ENCODE results near the gene ZCCHC10.
"Not testable (repeated sequence)": the region's sequence is repeated elsewhere in the genome, so short reads cannot be mapped to it uniquely, and the experiment has no call there.

Gene ZCCHC10

DNA sequence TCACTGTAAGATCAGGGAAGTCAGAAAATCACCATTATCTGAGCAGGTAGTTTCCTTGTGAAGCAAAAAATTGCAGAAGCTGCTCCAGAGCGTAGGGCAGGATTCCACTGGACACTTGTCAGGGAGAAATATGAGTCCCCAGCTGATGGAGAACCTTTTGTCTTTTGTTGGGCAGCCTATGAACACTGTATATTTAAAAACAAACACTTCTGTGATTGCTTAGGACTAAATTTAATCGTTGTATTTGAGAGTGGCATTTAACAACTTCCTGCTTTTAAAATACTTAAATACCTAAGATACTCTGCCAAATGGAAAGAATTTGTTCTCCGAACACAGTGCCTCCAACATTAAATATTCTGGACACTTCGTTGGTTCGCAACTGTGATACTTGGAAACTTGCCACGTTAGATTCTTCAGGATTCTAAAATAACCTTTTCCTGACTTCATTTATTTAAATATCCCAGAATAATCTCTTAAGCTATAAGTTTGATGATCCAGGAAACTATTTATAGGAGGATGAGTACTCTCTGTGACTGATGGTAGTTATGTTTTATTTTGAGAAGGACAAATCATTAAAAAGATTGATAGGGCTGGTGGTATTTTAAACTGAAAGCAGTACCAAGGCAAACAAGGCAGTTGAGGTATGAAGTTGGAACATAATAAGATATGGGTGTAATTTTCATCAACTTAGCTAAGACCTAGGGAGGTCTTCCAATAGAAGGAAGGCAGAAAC is 22.8 kb upstream of the ZCCHC10 start:
- peaks cover 4% of the 10 kb centered on the region for H3K36me3 ChIP-seq
- no peaks in the 10 kb centered on the region for H3K27me3 ChIP-seq
- TF ChIP-seq CTCF (IDR thresholded peaks at IDR 0.05; ENCODE audit: low read depth, low read length) = no peak
- no peaks in the 10 kb centered on the region for H3K9me3 ChIP-seq
- no peaks in the 10 kb centered on the region for H3K4me1 ChIP-seq
- DNase-seq = no peak
- no peak overlapping the region for H3K4me3 ChIP-seq (ENCODE audit: low read depth, low read length)

- Histone ChIP-seq H3K4me1 (no peaks in the 10 kb centered on the region), H3K9me3 (no peaks in the 10 kb centered on the region), H3K27me3 (no peaks in the 10 kb centered on the region), H3K36me3 (peaks cover 4% of the 10 kb centered on the region), H3K4me3 (ENCODE audit: low read depth, low read length) (no peak overlapping the region)
- DNase-seq = no peak
- no peak for TF ChIP-seq CTCF (IDR thresholded peaks at IDR 0.05; ENCODE audit: low read depth, low read length)
Observed at GRCh38 chr5:133047404-133047803, 21.1 kb upstream of the ZCCHC10 start.

DNA sequence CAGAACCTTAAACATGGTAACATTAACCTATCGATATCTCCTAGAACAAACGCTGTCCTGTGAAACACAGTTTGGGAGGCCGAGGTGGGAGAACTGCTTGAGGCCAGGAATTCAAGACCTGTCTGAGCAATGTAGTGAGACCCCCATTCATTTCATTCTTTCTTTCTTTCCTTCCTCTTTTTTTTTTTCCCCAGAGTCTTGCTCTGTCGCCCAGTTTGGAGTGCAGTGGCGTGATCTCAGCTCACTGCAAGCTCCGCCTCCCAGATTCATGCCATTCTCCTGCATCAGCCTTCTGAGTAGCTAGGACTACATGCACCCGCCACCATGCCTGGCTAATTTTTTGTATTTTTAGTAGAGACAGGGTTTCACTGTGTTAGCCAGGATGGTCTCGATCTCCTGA is 20.2 kb upstream of the ZCCHC10 start:
- not testable (repeated sequence) for H3K9me3 ChIP-seq; H3K4me1 ChIP-seq; DNase-seq; H3K27me3 ChIP-seq; H3K36me3 ChIP-seq; H3K4me3 ChIP-seq (ENCODE audit: low read depth, low read length)

DNA sequence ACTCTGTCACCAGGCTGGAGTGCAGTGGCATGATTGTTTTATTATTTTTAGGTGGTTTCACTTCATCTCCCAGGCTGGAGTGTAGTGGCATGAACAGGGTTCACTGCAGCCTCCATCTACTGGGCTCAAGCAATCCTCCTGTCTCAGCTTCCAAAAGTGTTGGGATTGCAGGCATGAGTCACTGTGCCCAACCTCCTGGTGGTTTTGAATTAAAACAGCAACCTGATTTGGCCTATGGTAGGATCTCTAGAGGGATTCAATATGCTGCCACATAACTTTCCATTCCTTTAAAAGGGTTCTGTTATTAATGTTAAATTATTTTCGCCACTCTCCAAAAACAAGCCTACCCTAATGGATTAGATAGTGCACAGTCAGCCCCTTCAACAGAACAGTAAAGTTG is 15.6 kb upstream of the ZCCHC10 start:
- Histone ChIP-seq H3K9me3 (no peaks in the 10 kb centered on the region), H3K36me3 (no peaks in the 10 kb centered on the region), H3K4me3 (ENCODE audit: low read depth, low read length) (no peak overlapping the region), H3K4me1 (no peaks in the 10 kb centered on the region), H3K27me3 (no peaks in the 10 kb centered on the region)
- TF ChIP-seq CTCF (IDR thresholded peaks at IDR 0.05; ENCODE audit: low read depth, low read length) = no peak
- DNase-seq = no peak

DNA sequence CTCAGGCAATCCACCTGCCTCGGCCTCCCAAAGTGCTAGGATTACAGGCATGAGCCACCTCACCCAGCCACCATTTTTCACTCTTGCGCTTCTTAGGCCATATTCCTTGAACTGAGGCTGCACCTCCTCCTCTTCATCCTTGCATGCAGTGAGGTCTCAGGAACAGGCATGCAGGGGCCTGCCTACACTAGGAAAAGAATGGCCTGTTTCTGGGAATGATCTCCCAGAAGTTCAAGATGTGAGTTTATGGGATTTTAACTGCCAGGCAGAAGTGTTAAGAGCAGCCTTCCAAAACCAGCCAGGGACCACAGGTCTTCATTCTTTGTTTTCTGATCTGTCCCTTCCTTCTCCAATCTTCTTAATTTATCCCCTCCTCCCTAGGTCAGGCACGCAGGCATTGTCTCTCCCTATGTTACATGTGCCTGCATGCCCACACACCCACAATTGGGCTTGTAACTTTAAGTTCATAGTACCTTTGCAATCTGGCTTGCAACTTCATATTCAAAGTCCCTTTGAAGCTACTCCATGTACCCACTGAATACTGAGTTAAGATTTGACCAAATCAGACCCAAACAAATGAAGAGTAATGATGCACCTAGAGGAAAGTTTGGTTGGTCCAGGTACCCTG is 14.9 kb upstream of the ZCCHC10 start:
- Histone ChIP-seq H3K4me3 (ENCODE audit: low read depth, low read length) (no peak overlapping the region), H3K4me1 (no peaks in the 10 kb centered on the region), H3K36me3 (no peaks in the 10 kb centered on the region), H3K27me3 (no peaks in the 10 kb centered on the region), H3K9me3 (no peaks in the 10 kb centered on the region)
- no peak for DNase-seq
- TF ChIP-seq CTCF (IDR thresholded peaks at IDR 0.05; ENCODE audit: low read depth, low read length) = no peak

- not testable (repeated sequence) for H3K4me3 ChIP-seq (ENCODE audit: low read depth, low read length); H3K9me3 ChIP-seq; H3K36me3 ChIP-seq; H3K27me3 ChIP-seq; H3K4me1 ChIP-seq; DNase-seq
Observed at GRCh38 chr5:133036677-133037076, 10.3 kb upstream of the ZCCHC10 start.

DNA sequence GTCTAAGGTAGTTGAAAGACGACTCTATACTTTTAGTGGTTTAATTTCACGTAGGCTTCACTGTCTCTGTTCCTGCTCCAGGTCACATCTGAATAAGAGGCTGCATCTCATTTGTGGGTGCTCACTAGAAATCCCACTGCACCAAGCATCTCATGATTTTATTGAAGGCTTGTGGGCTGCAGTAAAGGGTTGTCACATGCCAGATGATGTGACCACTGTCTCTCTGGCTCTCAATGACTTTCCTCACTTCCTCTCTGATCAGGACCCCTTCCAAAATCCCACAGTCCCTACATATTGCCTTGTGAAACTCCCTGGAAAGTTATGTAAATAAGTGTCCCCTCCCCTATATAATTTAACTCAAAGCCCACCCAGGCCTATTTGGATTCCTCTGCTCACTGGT is 8.9 kb upstream of the ZCCHC10 start:
- no peak for TF ChIP-seq CTCF (IDR thresholded peaks at IDR 0.05; ENCODE audit: low read depth, low read length)
- DNase-seq = no peak
- Histone ChIP-seq H3K27me3 (no peaks in the 10 kb centered on the region), H3K9me3 (no peaks in the 10 kb centered on the region), H3K4me3 (ENCODE audit: low read depth, low read length) (no peak overlapping the region), H3K4me1 (no peaks in the 10 kb centered on the region), H3K36me3 (no peaks in the 10 kb centered on the region)
